ENCODE results near the gene STAMBP.

GRCh38 chr2:73821227-73821626 lies 7.5 kb upstream of the STAMBP start:
- TF ChIP-seq SP1 (IDR thresholded peaks at IDR 0.05) (no peak), FOXM1 (IDR thresholded peaks at IDR 0.05; ENCODE audit: borderline replicate concordance) (no peak), BHLHE40 (IDR thresholded peaks at IDR 0.05; ENCODE audit: borderline replicate concordance) (no peak), SUZ12 (IDR thresholded peaks at IDR 0.05) (no peak)
